ENCODE results near the gene NDST1. TPM values are rescaled to one million over a fixed set of nuclear protein-coding genes. Genes with fewer than 3 reads are reported as not detected.

The NDST1 gene
- total and polyA plus RNA-seq, 10 of the 15 experiments (the other 5 are each of a cell fraction or from before 2014, with no cell fraction given), result 0.20 to 53.5 (median 12.9) TPM

DNA sequence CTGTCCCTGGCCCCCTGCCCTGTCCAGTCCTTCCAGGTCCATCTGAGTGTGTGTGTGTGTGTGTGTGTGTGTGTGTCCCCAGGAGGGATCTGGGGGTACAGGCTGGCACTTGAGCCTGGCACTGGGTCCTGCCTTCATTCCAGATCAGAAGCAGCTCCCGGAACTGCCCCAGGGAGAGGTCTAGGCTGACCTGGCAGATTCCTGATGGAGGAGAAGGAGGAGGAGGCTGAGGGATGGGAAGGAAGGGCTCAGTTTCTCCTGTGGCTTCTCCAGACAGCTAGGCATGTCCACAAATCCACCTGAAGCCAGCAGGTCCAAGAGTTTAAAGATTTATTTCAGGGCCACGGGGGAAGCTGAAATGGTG is 328 bp downstream of the NDST1 start:
- Histone ChIP-seq H3K79me2 (ENCODE audit: control insufficient read depth, insufficient read depth, low read length) (peaks cover 2% of the 10 kb centered on the region), H2AFZ (ENCODE audit: control insufficient read depth, low read depth, low read length) (no peak overlapping the region), H3K27ac (ENCODE audit: control insufficient read depth, insufficient read depth) (no peak overlapping the region), H4K20me1 (ENCODE audit: control insufficient read depth, insufficient read depth) (no peaks in the 10 kb centered on the region), H3K4me3 (no peak overlapping the region), H3K27me3 (replicated peaks in 1 of 2; ENCODE audit: control insufficient read depth in 2 of 2, insufficient read depth in 2 of 2, low read length in 1 of 2) (no peaks in the 10 kb centered on the region), H3K4me1 (ENCODE audit: control insufficient read depth, insufficient read depth, low read length) (no peaks in the 10 kb centered on the region), H3K4me2 (ENCODE audit: control insufficient read depth, insufficient read depth) (no peak overlapping the region), H3K9ac (ENCODE audit: control insufficient read depth, insufficient read depth, low read length) (no peak overlapping the region), H3K9me3 (replicated peaks; ENCODE audit: control insufficient read depth, insufficient read depth, low read length) (no peaks in the 10 kb centered on the region), H3K36me3 (ENCODE audit: control insufficient read depth in 2 of 2, insufficient read depth in 2 of 2, low read length in 1 of 2) (peaks cover 0 to 6% of the 10 kb centered on the region in 2 experiments; a peak in 2 of 4 replicates)
- no peak for ATAC-seq
- TF ChIP-seq MTA2 (IDR thresholded peaks at IDR 0.05; ENCODE audit: low read depth) (no peak), BACH1 (IDR thresholded peaks at IDR 0.05; ENCODE audit: borderline replicate concordance) (no peak), ATF7 (IDR thresholded peaks at IDR 0.05; ENCODE audit: low read depth) (no peak), KAT2A (conservative IDR thresholded peaks at IDR 0.05; ENCODE audit: control insufficient read depth, low read depth, low read length) (no peak), BCL11A (IDR thresholded peaks at IDR 0.05; ENCODE audit: low read depth, low read length) (no peak), GATAD2B (conservative IDR thresholded peaks at IDR 0.05; ENCODE audit: low read depth) (no peak), RCOR1 (conservative IDR thresholded peaks at IDR 0.05; ENCODE audit: low read depth, low read length) (no peak)
- ChIA-PET RAD21 (ENCODE audit: unreplicated experiment) (no interaction called here), POLR2A (no interaction called here), CTCF (no interaction called here), SMC1A (ENCODE audit: uncharacterized antibody, unreplicated experiment) (interaction anchor here (0.6 kb wide), 1 partner anchor 33 kb away, joined by 3 read pairs; no protein-coding TSS in a partner anchor)
- intact Hi-C loops (cut with micrococcal nuclease; ENCODE audit: unreplicated experiment), result no loop called here
- no TSS peak for BruUV-seq (replicated peaks)
- in situ Hi-C loops (cut with MboI), result no loop called here
- no peak for FAIRE-seq
- no peak for DNase-seq (ENCODE audit: low read depth, low spot score)
- WGBS (ENCODE audit: insufficient coverage, insufficient replicate concordance, low lambda C conversion rate, missing lambda C conversion rate), result 91% methylated on average over 2 of the region's 2 CpGs

DNA sequence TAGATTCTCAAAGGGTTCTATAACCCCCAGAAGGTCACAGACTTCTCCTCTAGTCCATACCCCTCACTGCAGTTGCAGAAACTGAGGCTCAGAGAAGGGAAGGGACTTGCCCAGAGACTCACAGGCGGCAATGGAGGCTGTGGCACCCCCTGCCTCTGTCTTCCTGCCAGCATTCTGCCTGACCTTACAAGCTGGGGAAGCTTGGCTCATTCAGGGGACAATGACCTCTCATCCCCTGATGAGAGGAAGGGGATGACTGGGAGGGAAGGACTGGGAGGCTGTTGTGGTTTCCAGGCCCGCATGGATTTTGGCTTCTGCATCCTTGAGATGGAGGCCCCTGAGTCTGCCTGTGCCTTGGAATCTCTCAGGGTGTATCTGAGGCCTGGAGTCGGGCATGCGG is 897 bp downstream of the NDST1 start:
- Histone ChIP-seq H3K9ac (ENCODE audit: control insufficient read depth, insufficient read depth, low read length) (no peak overlapping the region), H2AFZ (ENCODE audit: control insufficient read depth, low read depth, low read length) (no peak overlapping the region), H3K27me3 (replicated peaks in 1 of 2; ENCODE audit: control insufficient read depth in 2 of 2, insufficient read depth in 2 of 2, low read length in 1 of 2) (no peaks in the 10 kb centered on the region), H3K36me3 (ENCODE audit: control insufficient read depth in 2 of 2, insufficient read depth in 2 of 2, low read length in 1 of 2) (peaks cover 0 to 6% of the 10 kb centered on the region in 2 experiments; a peak in 2 of 4 replicates), H3K27ac (ENCODE audit: control insufficient read depth, insufficient read depth) (no peak overlapping the region), H3K4me3 (no peak overlapping the region), H3K4me2 (ENCODE audit: control insufficient read depth, insufficient read depth) (no peak overlapping the region), H4K20me1 (ENCODE audit: control insufficient read depth, insufficient read depth) (no peaks in the 10 kb centered on the region), H3K4me1 (ENCODE audit: control insufficient read depth, insufficient read depth, low read length) (no peaks in the 10 kb centered on the region), H3K79me2 (ENCODE audit: control insufficient read depth, insufficient read depth, low read length) (peaks cover 2% of the 10 kb centered on the region), H3K9me3 (replicated peaks; ENCODE audit: control insufficient read depth, insufficient read depth, low read length) (no peaks in the 10 kb centered on the region)
- TF ChIP-seq CHD1 (IDR thresholded peaks at IDR 0.05; ENCODE audit: low read depth, low read length) (no peak), IKZF2 (IDR thresholded peaks at IDR 0.05) (no peak)
- POLR2A ChIA-PET, result no interaction called here
- intact Hi-C loops (cut with micrococcal nuclease; ENCODE audit: unreplicated experiment), result no loop called here
- no peak for ATAC-seq
- SMC1A ChIA-PET (ENCODE audit: uncharacterized antibody, unreplicated experiment), result no interaction called here
- RAD21 ChIA-PET (ENCODE audit: unreplicated experiment), result no interaction called here
- 88% methylated on average over 4 of the region's 4 CpGs for WGBS (ENCODE audit: insufficient coverage, insufficient replicate concordance, low lambda C conversion rate, missing lambda C conversion rate)
- no peak for FAIRE-seq
- in situ Hi-C loops (cut with MboI), result no loop called here
- no peak for DNase-seq (ENCODE audit: low read depth, low spot score)
- BruUV-seq (replicated peaks), result no TSS peak
- CTCF ChIA-PET, result interaction anchor here (0.6 kb wide), 1 partner anchor 59 kb away, joined by 3 read pairs; no protein-coding TSS in a partner anchor

Data from GM12878 (cell line).